GM19468 (cell line): ENCODE measurements around the gene INS.

ENCODE experiments used
- ATAC-seq: cut with Tn5 transposase; IDR thresholded peaks from one replicate; pipeline ENCODE4 v1.9.1; 2021; ENCODE audit warnings: mild to moderate bottlenecking, moderate library complexity, moderate number of reproducible peaks; ENCODE audit not compliant: unreplicated experiment; ENCODE audit errors: extremely low read depth

Gene INS

GRCh38 chr11:2123628-2123960 lies 37.4 kb downstream of the INS start:
- no peak for ATAC-seq

- no peak for ATAC-seq
Measured at GRCh38 chr11:2122907-2123627, 37.9 kb downstream of the INS start.

GRCh38 chr11:2122222-2122906 lies 38.6 kb downstream of the INS start:
- ATAC-seq, result no peak

DNA sequence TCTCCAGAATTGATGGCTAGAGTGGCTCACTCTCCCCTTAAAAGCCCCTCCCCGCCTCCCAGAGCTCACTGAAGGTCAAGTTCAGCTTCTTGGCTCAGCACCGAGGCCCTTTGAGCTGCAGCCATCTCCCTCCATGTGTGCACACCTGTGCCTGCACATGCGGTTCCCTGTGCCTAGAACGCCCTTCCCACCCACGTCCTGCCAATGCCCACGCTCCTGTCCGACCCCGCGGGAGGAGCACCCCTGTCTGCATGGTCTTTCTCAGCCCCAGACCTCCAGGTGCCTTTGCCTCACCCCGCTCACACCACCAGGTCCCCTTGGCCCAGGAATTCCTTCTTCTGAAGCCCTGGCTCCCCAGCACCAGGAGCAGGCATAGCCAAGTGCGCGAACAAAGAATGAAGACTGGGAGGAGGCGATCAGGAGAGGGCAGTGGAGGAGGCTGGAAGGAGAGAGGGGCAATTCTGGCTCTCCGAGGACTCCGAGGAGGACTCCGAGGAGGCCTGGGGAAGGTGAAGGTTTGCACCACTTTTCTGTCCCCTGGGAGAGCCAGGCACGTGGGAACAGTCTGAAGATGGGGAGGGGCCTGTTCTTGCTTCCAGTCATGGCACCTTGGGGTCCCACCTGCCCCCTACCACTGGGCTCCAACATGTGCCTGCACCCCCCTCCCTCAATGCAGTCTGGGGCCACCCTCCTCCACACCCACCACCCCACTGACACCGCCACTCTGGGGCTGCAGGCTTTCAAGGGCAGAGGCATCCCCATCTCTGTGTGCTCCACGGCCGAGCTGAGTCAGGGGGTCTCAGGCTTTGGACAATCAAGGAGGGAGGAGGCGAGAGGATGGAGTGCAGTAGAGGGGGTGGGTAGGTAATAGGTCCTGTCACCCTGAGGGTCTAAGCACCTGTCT lies 39.5 kb downstream of the INS start:
- ATAC-seq, result no peak

DNA sequence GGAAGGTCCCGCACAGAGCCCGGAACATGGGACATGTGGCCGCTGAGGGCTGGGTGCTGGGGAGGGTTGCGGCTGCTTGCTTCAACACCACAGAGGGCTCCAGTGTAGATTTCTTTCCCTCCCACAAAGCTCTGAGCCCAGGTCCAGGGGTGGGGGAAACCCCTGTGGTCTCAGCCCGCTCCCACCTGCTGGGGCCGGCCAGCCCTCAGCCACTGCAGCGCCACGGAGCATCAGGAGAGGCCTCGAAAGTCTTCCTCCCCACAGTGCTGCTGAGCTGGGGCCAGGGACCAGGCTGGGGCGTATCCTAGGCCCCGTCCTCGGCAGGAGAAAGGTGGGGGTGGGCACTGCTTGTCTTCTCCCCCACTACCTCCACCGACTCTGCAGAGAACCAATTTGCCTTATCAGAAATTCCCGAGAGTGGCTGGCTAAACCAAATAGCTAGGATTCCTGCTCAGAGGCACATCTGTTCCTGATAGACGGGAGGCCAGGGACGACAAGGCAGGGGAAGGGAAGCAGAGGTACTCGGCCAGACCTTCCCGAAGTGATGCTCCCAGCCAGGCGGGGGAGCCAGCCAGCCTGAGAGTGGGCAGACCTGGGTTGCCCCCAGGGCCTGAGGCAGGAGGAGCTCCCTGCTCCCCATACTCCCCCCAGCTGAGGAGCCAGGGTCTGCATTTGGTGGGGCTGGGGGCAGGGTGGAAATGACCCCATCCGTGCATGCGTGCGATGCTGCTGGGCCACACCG lies 40.5 kb downstream of the INS start:
- no peak for ATAC-seq

DNA sequence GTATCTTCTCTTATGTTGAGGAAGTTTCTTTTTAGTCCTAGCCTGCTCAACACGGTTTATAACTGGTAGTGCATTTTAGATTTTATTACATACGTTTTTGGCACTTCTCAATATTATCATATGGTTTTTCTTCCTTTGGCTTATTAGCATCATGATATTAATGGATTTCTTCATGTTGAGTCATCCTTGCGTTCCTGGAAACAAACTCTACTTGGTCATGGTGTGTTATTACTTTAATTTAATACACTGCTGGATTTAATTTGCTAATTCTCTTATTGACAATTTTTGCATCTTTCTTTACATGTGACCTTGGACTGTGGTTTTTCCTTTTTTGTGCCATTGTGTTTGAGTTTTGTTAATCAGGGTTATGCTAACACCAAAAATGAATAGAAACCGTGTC lies 42.3 kb downstream of the INS start:
- ATAC-seq, result no peak

DNA sequence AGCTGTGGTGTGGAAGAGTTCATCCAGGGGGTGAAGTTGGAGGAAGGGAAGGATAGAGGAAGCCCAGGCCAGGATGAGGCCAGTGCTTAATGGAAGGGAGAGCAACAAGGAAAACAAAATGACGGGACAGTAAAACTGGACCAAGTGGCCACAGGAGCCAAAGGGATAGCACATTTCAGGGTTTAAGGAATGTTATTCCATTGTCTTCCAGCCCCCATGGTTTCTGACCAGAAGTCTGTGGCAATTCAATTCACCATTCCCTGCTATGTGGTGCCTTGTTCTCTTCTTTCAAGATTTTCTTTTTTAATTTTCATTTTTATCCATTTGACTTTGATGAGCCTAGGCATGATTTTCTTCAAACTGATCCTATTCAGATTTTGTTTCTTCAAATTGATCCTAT lies 44.3 kb downstream of the INS start:
- ATAC-seq, result no peak

GRCh38 chr11:2115308-2115707 lies 45.7 kb downstream of the INS start:
- no peak for ATAC-seq

DNA sequence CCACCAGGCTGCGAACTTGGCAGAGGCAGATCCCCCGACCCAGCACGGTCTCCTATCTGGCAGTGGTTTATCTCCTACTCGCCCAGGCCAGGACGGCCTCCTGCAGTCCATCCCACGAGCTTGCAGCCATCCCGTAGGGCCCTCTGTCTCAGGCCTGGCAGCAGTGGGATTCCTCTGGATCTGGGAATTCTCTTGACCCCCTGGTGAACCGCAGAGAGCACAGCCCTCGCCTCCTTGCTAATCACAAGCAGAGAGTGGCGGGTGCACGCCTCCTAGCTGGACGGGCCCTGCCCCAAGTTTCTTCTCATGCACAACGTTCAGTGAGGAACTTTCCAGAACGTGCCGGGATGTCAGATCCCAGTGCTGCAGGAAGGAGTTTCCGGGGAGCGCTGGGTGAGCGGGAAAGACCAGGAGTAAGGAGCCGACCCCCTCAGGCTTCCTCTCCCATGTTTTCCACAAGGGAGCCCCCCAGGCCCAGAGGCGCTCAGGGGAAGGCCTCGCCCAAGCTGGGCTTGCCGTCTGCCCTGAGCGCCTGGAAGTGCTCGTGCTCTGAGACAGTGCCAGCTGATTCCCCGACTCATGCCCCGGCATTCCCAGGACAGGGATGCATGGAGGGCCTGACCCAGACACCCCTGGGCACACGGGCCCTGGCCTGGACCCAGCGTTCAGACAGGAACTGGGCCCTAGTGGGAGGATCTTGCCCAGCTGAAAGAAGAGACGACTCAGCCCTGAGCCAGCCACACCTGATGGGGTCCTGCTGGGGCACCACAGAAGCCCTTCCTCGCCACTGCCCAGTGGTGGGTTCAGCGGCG lies 46.4 kb downstream of the INS start:
- no peak for ATAC-seq

- no peak for ATAC-seq
Measured at GRCh38 chr11:2113776-2114175, 47.2 kb downstream of the INS start.

GRCh38 chr11:2110521-2110920 lies 50.5 kb downstream of the INS start:
- no peak for ATAC-seq
